ENCODE results near the gene HIRA.

The HIRA gene

GRCh38 chr22:19291580-19292457 lies 139.7 kb downstream of the HIRA start, which contains the start of gene CLTCL1:
Gene CLTCL1, minus strand, starts transcription at chr22:19291719. Its CDS starts 78 bp downstream, at chr22:19291641.
- no peak for TF ChIP-seq CTCF (IDR thresholded peaks at IDR 0.05; ENCODE audit: control insufficient read depth, insufficient read depth, low read depth, low read length, missing control alignments)
- H3K4me3 ChIP-seq (ENCODE audit: control insufficient read depth, low read depth, low read length), result peak within 1 kb of the TSS; percentile 73
- no peak for DNase-seq (ENCODE audit: low read depth)

GRCh38 chr22:19291218-19291579 lies 140.3 kb downstream of the HIRA start:
- TF ChIP-seq CTCF (IDR thresholded peaks at IDR 0.05; ENCODE audit: control insufficient read depth, insufficient read depth, low read depth, low read length, missing control alignments), result no peak
- DNase-seq (ENCODE audit: low read depth), result no peak
- peak overlapping the region; percentile 72 for H3K4me3 ChIP-seq (ENCODE audit: control insufficient read depth, low read depth, low read length)

GRCh38 chr22:19290400-19291217 lies 140.9 kb downstream of the HIRA start:
- peak overlapping the region; percentile 72 for H3K4me3 ChIP-seq (ENCODE audit: control insufficient read depth, low read depth, low read length)
- TF ChIP-seq CTCF (IDR thresholded peaks at IDR 0.05; ENCODE audit: control insufficient read depth, insufficient read depth, low read depth, low read length, missing control alignments), result no peak
- no peak for DNase-seq (ENCODE audit: low read depth)

- no peak for TF ChIP-seq CTCF (IDR thresholded peaks at IDR 0.05; ENCODE audit: control insufficient read depth, insufficient read depth, low read depth, low read length, missing control alignments)
- peak; percentile 40 for DNase-seq (ENCODE audit: low read depth)
Observed at GRCh38 chr22:19289475-19290161, 141.9 kb downstream of the HIRA start.

GRCh38 chr22:19287889-19288288 lies 143.6 kb downstream of the HIRA start:
- H3K4me3 ChIP-seq (ENCODE audit: control insufficient read depth, low read depth, low read length), result no peak overlapping the region
- no peak for TF ChIP-seq CTCF (IDR thresholded peaks at IDR 0.05; ENCODE audit: control insufficient read depth, insufficient read depth, low read depth, low read length, missing control alignments)
- peak; percentile 70 for DNase-seq (ENCODE audit: low read depth)

More at GRCh38 chr22:19289475-19290161, 141.9 kb downstream of the HIRA start:
- H3K4me3 ChIP-seq (ENCODE audit: control insufficient read depth, low read depth, low read length), result no peak overlapping the region

- no peak for DNase-seq (ENCODE audit: low read depth)
- no peak for TF ChIP-seq CTCF (IDR thresholded peaks at IDR 0.05; ENCODE audit: control insufficient read depth, insufficient read depth, low read depth, low read length, missing control alignments)
Observed at GRCh38 chr22:19287076-19287707, 144.3 kb downstream of the HIRA start.

More at GRCh38 chr22:19287076-19287707, 144.3 kb downstream of the HIRA start:
- H3K4me3 ChIP-seq (ENCODE audit: control insufficient read depth, low read depth, low read length), result no peak overlapping the region
